ENCODE data around the gene CDHR3. TPM values are rescaled to one million over a fixed set of nuclear protein-coding genes. Genes with fewer than 3 reads are reported as not detected.

CDHR3 gene
- polyA plus RNA-seq, 1 donor from 2014 or later: 2.9 TPM

- Histone ChIP-seq H3K9me2 (ENCODE audit: insufficient read depth, low read length) (no peaks in the 10 kb centered on the region), H3K4me2 (ENCODE audit: low read length) (no peak overlapping the region), H2AFZ (ENCODE audit: low read depth, low read length) (no peak overlapping the region), H3K79me2 (replicated peaks; ENCODE audit: insufficient read depth, low read length) (no peaks in the 10 kb centered on the region), H3F3A (ENCODE audit: insufficient read depth, low read length, poor library complexity, severe bottlenecking) (no peaks in the 10 kb centered on the region), H3K9me3 (ENCODE audit: low read length) (no peaks in the 10 kb centered on the region), H3K4me3 (ENCODE audit: low read length) (no peak overlapping the region), H4K20me1 (ENCODE audit: insufficient read depth) (no peaks in the 10 kb centered on the region), H3K9ac (ENCODE audit: low read length) (no peak overlapping the region), H3K36me3 (ENCODE audit: insufficient read depth, low read length) (no peaks in the 10 kb centered on the region), H3K27me3 (ENCODE audit: insufficient read depth, low read depth, low read length) (no peaks in the 10 kb centered on the region), H3K27ac (ENCODE audit: low read length) (no peak overlapping the region)
- no peak for TF ChIP-seq POLR2AphosphoS5 (IDR thresholded peaks at IDR 0.05)
- TF ChIP-seq EP300 (conservative IDR thresholded peaks at IDR 0.05; ENCODE audit: poor library complexity, severe bottlenecking): no peak
- peak; percentile 37 for TF ChIP-seq CTCF (IDR thresholded peaks at IDR 0.05; ENCODE audit: poor library complexity, severe bottlenecking)
- no peak for TF ChIP-seq EZH2 (IDR thresholded peaks at IDR 0.05; ENCODE audit: borderline replicate concordance, insufficient read depth, low read length, poor library complexity, severe bottlenecking)
- peak; percentile 13 for TF ChIP-seq SMC3 (conservative IDR thresholded peaks at IDR 0.05; ENCODE audit: poor library complexity)
These were observed 78.2 kb downstream of the CDHR3 start for GRCh38 chr7:106041140-106041717.

- no peaks in the 10 kb centered on the region for H4K20me1 ChIP-seq (ENCODE audit: insufficient read depth)
- peak overlapping the region; percentile 50 for H3K27ac ChIP-seq (ENCODE audit: low read length)
- H3K4me3 ChIP-seq (ENCODE audit: low read length): peak overlapping the region; percentile 44
- no peaks in the 10 kb centered on the region for H3K9me3 ChIP-seq (ENCODE audit: low read length)
- peak overlapping the region; percentile 58 for H3K4me2 ChIP-seq (ENCODE audit: low read length)
- no peaks in the 10 kb centered on the region for H3K27me3 ChIP-seq (ENCODE audit: insufficient read depth, low read depth, low read length)
- H3F3A ChIP-seq (ENCODE audit: insufficient read depth, low read length, poor library complexity, severe bottlenecking): no peaks in the 10 kb centered on the region
- no peak for TF ChIP-seq SMC3 (conservative IDR thresholded peaks at IDR 0.05; ENCODE audit: poor library complexity)
- no peak for TF ChIP-seq REST (IDR thresholded peaks at IDR 0.05; ENCODE audit: borderline replicate concordance)
- no peak for TF ChIP-seq POLR2AphosphoS5 (IDR thresholded peaks at IDR 0.05)
- no peak for TF ChIP-seq RAD21 (conservative IDR thresholded peaks at IDR 0.05)
- TF ChIP-seq TAF1 (IDR thresholded peaks at IDR 0.05; ENCODE audit: low read depth): no peak
- no peak for TF ChIP-seq EZH2 (IDR thresholded peaks at IDR 0.05; ENCODE audit: borderline replicate concordance, insufficient read depth, low read length, poor library complexity, severe bottlenecking)
- TF ChIP-seq EP300 (conservative IDR thresholded peaks at IDR 0.05; ENCODE audit: poor library complexity, severe bottlenecking): no peak
- no peak for TF ChIP-seq MXI1 (conservative IDR thresholded peaks at IDR 0.05; ENCODE audit: poor library complexity, severe bottlenecking)
- no peak for TF ChIP-seq CTCF (IDR thresholded peaks at IDR 0.05; ENCODE audit: poor library complexity, severe bottlenecking)
- H3K9ac ChIP-seq (ENCODE audit: low read length): peak overlapping the region; percentile 52
- no peaks in the 10 kb centered on the region for H3K79me2 ChIP-seq (replicated peaks; ENCODE audit: insufficient read depth, low read length)
- no peaks in the 10 kb centered on the region for H3K9me2 ChIP-seq (ENCODE audit: insufficient read depth, low read length)
- H3K36me3 ChIP-seq (ENCODE audit: insufficient read depth, low read length): no peaks in the 10 kb centered on the region
- H2AFZ ChIP-seq (ENCODE audit: low read depth, low read length): peak overlapping the region; percentile 46
These were observed 79.1 kb downstream of the CDHR3 start for GRCh38 chr7:106042196-106042611.
